B cell (primary cell): ENCODE measurements around the gene SMAD1. TPM values are rescaled to one million over a fixed set of nuclear protein-coding genes. Genes with fewer than 3 reads are reported as not detected.

Experiments used
- ATAC-seq: fragments of 200-7000 bp; cut with Tn5 transposase; one replicate; pipeline ENCODE4 v1.10.0; 2021; ENCODE audit warnings: low read depth, mild to moderate bottlenecking, moderate number of reproducible peaks, moderate library complexity
- CTCF ChIA-PET: fragments of 350-600 bp; sonication (Branson Sonifier 250); formaldehyde crosslinking; loops from one replicate; lab custom pipeline; 2021; ENCODE audit warnings: antibody characterized with exemption, inconsistent platforms; lab: Charles Lee
- POLR2A ChIA-PET: fragments of 350-600 bp; sonication (Branson Sonifier 250); formaldehyde crosslinking; loops from one replicate; lab custom pipeline; 2021; ENCODE audit warnings: antibody characterized with exemption; lab: Charles Lee
- DNase-seq: peaks from one replicate; pipeline ENCODE4 v3.0.0; 2013
- H2AFZ ChIP-seq: 2 replicates; pipeline ENCODE4 v1.6.1; 2012; ENCODE audit warnings: mild to moderate bottlenecking, low read depth, low read length; ENCODE audit not compliant: insufficient read depth, poor library complexity, severe bottlenecking
- H3K27ac ChIP-seq, 2 donors: 1 replicate in 1 of 2; 2 replicates in 1 of 2; pipeline ENCODE4 v1.5.1; 2012 to 2013; ENCODE audit warnings: low read length in 2 of 2, mild to moderate bottlenecking in 2 of 2, moderate library complexity in 1 of 2
- H3K27me3 ChIP-seq, 4 experiments: fragments of 200-600 bp in 1 of 4; sonication (generic) in 1 of 4; replicated peaks in 1 of 4; 1 replicate in 2 of 4; 2 replicates in 2 of 4; pipeline versions ENCODE4 v1.6.1 to v1.7.0; 2013 to 2016; ENCODE audit warnings: low read length in 3 of 4, mild to moderate bottlenecking in 2 of 4, mixed read lengths in 1 of 4, moderate library complexity in 1 of 4; ENCODE audit not compliant: insufficient read depth in 4 of 4, control insufficient read depth in 3 of 4; ENCODE audit errors: control extremely low read depth in 1 of 4
- H3K36me3 ChIP-seq, 2 experiments: replicated peaks in 1 of 2; 1 replicate in 1 of 2; 2 replicates in 1 of 2; pipeline versions ENCODE4 v1.6.1 to v1.7.1; 2013; ENCODE audit warnings: low read length in 1 of 2; ENCODE audit not compliant: insufficient read depth in 2 of 2, control insufficient read depth in 1 of 2; ENCODE audit errors: control extremely low read depth in 1 of 2, extremely low read depth in 1 of 2
- H3K4me1 ChIP-seq, 2 donors: fragments of 200-600 bp in 1 of 2; sonication (generic) in 1 of 2; 1 replicate in 1 of 2; 2 replicates in 1 of 2; pipeline versions ENCODE4 v1.5.1 to v1.6.1; 2013 to 2017; ENCODE audit warnings: low read length in 2 of 2; ENCODE audit not compliant: control insufficient read depth in 2 of 2, insufficient read depth in 2 of 2
- H3K4me2 ChIP-seq: replicated peaks from 2 replicates; pipeline ENCODE3; 2012; ENCODE audit warnings: mild to moderate bottlenecking, low read depth, low read length; ENCODE audit not compliant: poor library complexity, severe bottlenecking
- H3K4me3 ChIP-seq, 5 experiments: fragments of 200-600 bp in 1 of 5; sonication (generic) in 1 of 5; 1 replicate in 3 of 5; 2 replicates in 2 of 5; pipeline versions ENCODE4 v1.5.1 to v1.7.0; 2011 to 2016; ENCODE audit warnings: low read length in 4 of 5, mild to moderate bottlenecking in 4 of 5, low read depth in 2 of 5, control low read depth in 1 of 5, moderate library complexity in 1 of 5; ENCODE audit not compliant: insufficient read depth in 1 of 5; ENCODE audit errors: control extremely low read depth in 1 of 5, extremely low read depth in 1 of 5
- H3K79me2 ChIP-seq: fragments of 200-600 bp; sonication (generic); one replicate; pipeline ENCODE4 v1.6.0; 2016; ENCODE audit warnings: low read length; ENCODE audit not compliant: control insufficient read depth, insufficient read depth
- H3K9ac ChIP-seq: fragments of 200-600 bp; sonication (generic); 2 replicates; pipeline ENCODE4 v1.6.1; 2017; ENCODE audit warnings: mild to moderate bottlenecking, low read length, moderate library complexity
- H3K9me3 ChIP-seq, 3 donors: one replicate each; pipeline versions ENCODE4 v1.6.1 to v1.7.1; 2013; ENCODE audit warnings: low read length in 2 of 3; ENCODE audit not compliant: control insufficient read depth in 2 of 3, insufficient read depth in 1 of 3; ENCODE audit errors: control extremely low read depth in 1 of 3
- H4K20me1 ChIP-seq: 2 replicates; pipeline ENCODE4 v1.6.0; 2012; ENCODE audit warnings: mild to moderate bottlenecking, low read length; ENCODE audit not compliant: insufficient read depth, control insufficient read depth, poor library complexity, severe bottlenecking
- H3K27ac Mint-ChIP-seq: one replicate; pipeline ENCODE4 v1.8.0; 2021; ENCODE audit warnings: mixed read lengths
- H3K27me3 Mint-ChIP-seq: one replicate; pipeline ENCODE4 v1.8.0; 2021; ENCODE audit warnings: mixed read lengths
- H3K4me1 Mint-ChIP-seq: one replicate; pipeline ENCODE4 v1.8.0; 2021; ENCODE audit warnings: mixed read lengths
- H3K4me3 Mint-ChIP-seq: one replicate; pipeline ENCODE4 v1.8.0; 2021; ENCODE audit warnings: mixed read lengths
- H3K9me3 Mint-ChIP-seq: one replicate; pipeline ENCODE4 v1.8.0; 2022; ENCODE audit warnings: mixed read lengths; ENCODE audit not compliant: insufficient read depth
- CTCF ChIP-seq: fragments of 200-600 bp; IDR thresholded peaks from one replicate; pipeline ENCODE4 v1.8.0; 2022; ENCODE audit warnings: antibody characterized with exemption, mild to moderate bottlenecking
- EZH2 ChIP-seq: IDR thresholded peaks from 2 replicates; pipeline ENCODE4 v1.6.1; 2012; ENCODE audit warnings: borderline replicate concordance, low read depth, mild to moderate bottlenecking, moderate library complexity, low read length; ENCODE audit not compliant: insufficient read depth, poor library complexity, severe bottlenecking
- WGBS: methylation state at CpG from one replicate; pipeline ENCODE4 v1.1.5; 2013; ENCODE audit warnings: missing lambda C conversion rate; ENCODE audit not compliant: insufficient coverage; 5-methylcytosine and 5-hydroxymethylcytosine counted together
- intact Hi-C: fragments of 100-400 bp; cut with micrococcal nuclease; formaldehyde crosslinking; loops from one replicate; pipeline ENCODE4 v1.10.0; 2022
- polyA plus RNA-seq: library from polyadenylated mRNA; depleted of rRNA; stranded (reverse); fragments of >200 nt; gene quantifications from 2 replicates; pipeline ENCODE4 v1.2.3, GENCODE V29; 2012
- total RNA-seq, 2 donors: library from RNA; stranded (reverse); fragments of 120-200 nt in 1 of 2; gene quantifications; 1 replicate in 1 of 2; 2 replicates in 1 of 2; pipeline versions ENCODE4 v1.2.3 to v1.2.4, GENCODE V29; 2013 to 2022

SMAD1 gene
- total and polyA plus RNA-seq, 2 donors (not counting 1 experiment from before 2014, with no cell fraction given) = 0.12 TPM; not detected in 1

GRCh38 chr4:145493166-145493565, 11.5 kb downstream of the SMAD1 start:
- Histone ChIP-seq H3K4me2 (no peak overlapping the region), H2AFZ (no peak overlapping the region), H3K36me3 (no peaks in the 10 kb centered on the region), H4K20me1 (no peaks in the 10 kb centered on the region), H3K9me3 (no peaks in the 10 kb centered on the region), H3K9ac (no peak overlapping the region), H3K4me1 (peaks cover under 1 to 9% of the 10 kb centered on the region in 2 donors), H3K4me3 (no peak overlapping the region), H3K27me3 (peaks cover 0 to 34% (median 25%) of the 10 kb centered on the region in 4 experiments), H3K79me2 (peaks cover 7% of the 10 kb centered on the region), H3K27ac (no peak overlapping the region)
- Mint-ChIP-seq H3K27me3 (peaks cover 42% of the 10 kb centered on the region), H3K9me3 (no peaks in the 10 kb centered on the region), H3K4me3 (no peak overlapping the region), H3K27ac (no peak overlapping the region), H3K4me1 (peaks cover 1% of the 10 kb centered on the region)
- WGBS = 40% methylated on average over 1 of the region's 2 CpGs
- ATAC-seq (no peak), DNase-seq (no peak)
- no peak for TF ChIP-seq EZH2
- no peak for TF ChIP-seq CTCF
- ChIA-PET POLR2A (no interaction called here), CTCF (interaction anchor here (1.4 kb wide), 1 partner anchor 259 kb away, joined by 3 read pairs; no protein-coding TSS in a partner anchor)
- intact Hi-C loops = no loop called here

GRCh38 chr4:145494666-145495270, 13.1 kb downstream of the SMAD1 start:
- peaks cover 1% of the 10 kb centered on the region for H3K4me1 Mint-ChIP-seq
- 79% methylated on average over 2 of the region's 4 CpGs for WGBS
- H3K4me3 ChIP-seq = no peak overlapping the region
- no peaks in the 10 kb centered on the region for H3K4me1 ChIP-seq
- H3K27ac ChIP-seq = no peak overlapping the region
- no peak overlapping the region for H3K27ac Mint-ChIP-seq
- peaks cover 0 to 20% (median 12%) of the 10 kb centered on the region in 4 experiments for H3K27me3 ChIP-seq
- intact Hi-C loops = no loop called here
- DNase-seq (no peak), ATAC-seq (no peak)
- H3K4me2 ChIP-seq = no peak overlapping the region
- H3K27me3 Mint-ChIP-seq = peaks cover 47% of the 10 kb centered on the region
- H3K36me3 ChIP-seq = no peaks in the 10 kb centered on the region
- no peaks in the 10 kb centered on the region for H3K9me3 Mint-ChIP-seq
- ChIA-PET POLR2A (no interaction called here), CTCF (no interaction called here)
- H2AFZ ChIP-seq = no peak overlapping the region
- no peaks in the 10 kb centered on the region for H4K20me1 ChIP-seq
- no peaks in the 10 kb centered on the region for H3K79me2 ChIP-seq
- no peak for TF ChIP-seq CTCF
- TF ChIP-seq EZH2 = no peak
- no peak overlapping the region for H3K4me3 Mint-ChIP-seq
- H3K9me3 ChIP-seq = no peaks in the 10 kb centered on the region
- H3K9ac ChIP-seq = no peak overlapping the region
